Vagina (tissue), 2 donors: ENCODE results near the gene FCN1.

Source experiments
- CTCF ChIP-seq, 3 experiments: fragments of 450-650 bp in 2 of 3; fragments of 200-600 bp in 1 of 3; sonication (generic) in 1 of 3; IDR thresholded peaks; one replicate each; pipeline ENCODE4 v1.5.1; 2017 to 2019; ENCODE audit warnings: antibody characterized with exemption in 3 of 3, mild to moderate bottlenecking in 2 of 3, moderate library complexity in 2 of 3
- POLR2AphosphoS5 ChIP-seq, 2 donors: sonication (generic); formaldehyde crosslinking; IDR thresholded peaks; one replicate each; pipeline ENCODE4 v1.9.0; 2017; ENCODE audit warnings: antibody characterized with exemption in 2 of 2, mild to moderate bottlenecking in 2 of 2, low read depth in 1 of 2; ENCODE audit not compliant: insufficient read depth in 1 of 2

- TF ChIP-seq CTCF (IDR thresholded peaks at IDR 0.05) = no peak
- TF ChIP-seq POLR2AphosphoS5 (IDR thresholded peaks at IDR 0.05; ENCODE audit: insufficient read depth in 1 of 2, low read depth in 1 of 2) = no peak
Observed at GRCh38 chr9:134872482-134873231, 45.1 kb downstream of the FCN1 start.
